Sciatic nerve (tissue), 2 donors: Measurements from ENCODE around the gene SF3B6. TPM values are rescaled to one million over a fixed set of nuclear protein-coding genes. Genes with fewer than 3 reads are reported as not detected.
"Not testable (repeated sequence)": the region's sequence is repeated elsewhere in the genome, so short reads cannot be mapped to it uniquely, and the experiment has no call there.

ENCODE experiments used
- ATAC-seq: fragments of 200-7000 bp; cut with Tn5 transposase; one replicate; pipeline ENCODE4 v1.9.1; 2020; ENCODE audit warnings: mild to moderate bottlenecking, moderate library complexity
- DNase-seq: peaks from one replicate; pipeline ENCODE4 v3.0.0-alpha.2; 2020; ENCODE audit warnings: low spot score
- intact Hi-C: fragments of 100-400 bp; cut with DNase I; formaldehyde crosslinking; loops from one replicate; pipeline ENCODE4 v1.14.2; 2022
- total RNA-seq: library from RNA; stranded (reverse); fragmentation: NEBNext Ultra II Directional; extraction: Animal tissue kit (Norgen Biotek cat#: 25700); gene quantifications from one replicate; pipeline ENCODE4 v1.2.1, GENCODE V29; 2021
- donor health status: DM: no; HTN: no; CAD: no.
- donor health status: DM: no; HTN: no; CAD: no.

The SF3B6 gene
- total RNA-seq, 1 donor from 2014 or later: 62.5 TPM

DNA sequence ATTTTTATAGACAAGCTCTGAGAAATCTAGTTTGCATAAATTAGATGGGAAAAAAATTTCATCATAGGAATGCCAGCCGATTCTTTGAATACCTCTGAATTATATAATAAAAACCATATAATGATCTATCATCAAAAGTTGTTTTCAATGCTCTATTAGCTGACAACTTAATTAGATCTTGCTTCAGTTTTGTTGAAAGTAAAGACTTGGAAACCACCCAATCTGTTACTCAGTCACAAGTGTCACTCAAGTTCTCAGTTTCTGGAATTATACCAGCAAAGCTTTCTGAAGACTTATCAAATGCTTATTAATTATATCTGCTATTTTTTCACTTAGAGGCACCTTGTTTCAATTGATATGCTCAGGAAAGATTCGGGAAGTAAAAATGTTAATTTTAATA, 25.9 kb upstream of the SF3B6 start:
- ATAC-seq (no peak), DNase-seq (no peak)
- intact Hi-C loops: no loop called here

GRCh38 chr2:24100732-24101131, 24.6 kb upstream of the SF3B6 start:
- DNase-seq, ATAC-seq, intact Hi-C loops: not testable (repeated sequence)

DNA sequence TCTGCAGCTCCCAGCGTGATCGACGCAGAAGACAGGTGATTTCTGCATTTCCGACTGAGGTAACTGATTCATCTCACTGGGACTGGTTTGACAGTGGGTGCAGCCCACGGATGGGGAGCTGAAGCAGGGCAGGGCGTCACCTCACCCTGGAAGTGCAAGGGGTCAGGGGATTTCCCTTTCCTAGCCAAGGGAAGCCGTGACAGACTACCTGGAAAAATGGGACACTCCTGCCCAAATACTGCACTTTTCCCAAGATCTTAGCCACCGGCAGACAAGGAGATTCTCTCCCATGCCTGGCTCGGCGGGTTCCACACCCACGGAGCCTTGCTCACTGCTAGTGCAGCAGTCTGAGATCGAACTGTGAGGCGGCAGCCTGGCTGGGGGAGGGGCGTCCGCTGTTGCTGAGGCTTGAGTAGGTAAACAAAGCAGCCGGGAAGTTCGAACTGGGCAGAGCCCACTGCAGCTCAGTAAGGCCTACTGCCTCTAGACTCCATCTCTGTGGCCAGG, 19.1 kb upstream of the SF3B6 start:
- intact Hi-C loops, ATAC-seq, DNase-seq: not testable (repeated sequence)

GRCh38 chr2:24093270-24093669, 17.1 kb upstream of the SF3B6 start:
- ATAC-seq, DNase-seq, intact Hi-C loops: not testable (repeated sequence)

DNA sequence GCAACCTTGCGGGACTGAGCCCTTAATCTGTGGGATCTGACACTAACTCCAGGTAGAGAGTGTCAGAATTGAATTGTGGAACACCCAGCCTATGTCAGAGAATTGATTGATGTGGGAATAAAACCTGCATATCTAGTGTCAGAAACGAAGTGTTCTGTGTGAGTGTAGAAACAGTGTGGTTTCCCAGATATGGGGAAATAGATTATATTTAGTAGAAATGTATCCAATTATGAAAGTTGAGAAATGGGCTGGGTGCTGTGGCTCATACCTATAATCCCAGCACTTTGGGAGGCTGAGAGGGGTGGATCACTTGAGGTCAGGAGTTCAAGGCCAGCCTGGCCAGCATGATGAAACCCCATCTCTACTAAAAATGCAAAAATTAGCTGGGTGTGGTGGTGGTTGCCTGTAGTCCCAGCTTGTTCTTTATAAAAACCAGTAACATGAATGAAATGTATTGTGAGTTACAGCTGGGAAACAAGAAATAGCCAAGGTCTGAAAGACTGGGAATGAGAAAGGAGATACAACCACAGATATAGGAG, 12.8 kb upstream of the SF3B6 start:
- ATAC-seq: no peak
- intact Hi-C loops: loop anchor here (10.0 kb wide), 1 partner anchor 296 kb away; no protein-coding TSS in a partner anchor
- DNase-seq: no peak

- intact Hi-C loops: loop anchor here (10.0 kb wide), 1 partner anchor 298 kb away; no protein-coding TSS in a partner anchor
- ATAC-seq (no peak), DNase-seq (no peak)
These were observed 10.9 kb upstream of the SF3B6 start for GRCh38 chr2:24087032-24087431.

GRCh38 chr2:24086241-24086640, 10.1 kb upstream of the SF3B6 start:
- DNase-seq (no peak), ATAC-seq (no peak)
- intact Hi-C loops: loop anchor here (10.0 kb wide), 1 partner anchor 299 kb away; no protein-coding TSS in a partner anchor

DNA sequence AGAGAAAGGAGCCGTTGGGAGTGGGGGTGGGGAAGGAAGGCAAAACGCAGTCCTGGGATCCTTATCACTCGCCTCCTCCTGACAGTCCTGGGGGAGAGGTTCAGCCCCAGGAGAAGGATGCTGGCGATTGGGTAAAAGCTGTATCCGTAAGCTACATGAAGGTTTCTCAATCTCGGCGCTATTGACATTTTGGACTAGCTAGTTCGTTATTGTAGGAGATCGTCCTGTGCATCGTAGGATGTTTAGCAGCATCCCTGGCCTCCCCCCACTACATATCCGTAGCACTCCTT, 9.0 kb upstream of the SF3B6 start:
- no peak for DNase-seq
- intact Hi-C loops: loop anchor here (2.0 to 10.0 kb wide), 2 partner anchors 158 to 300 kb away; partner anchors contain the start of gene ATAD2B

DNA sequence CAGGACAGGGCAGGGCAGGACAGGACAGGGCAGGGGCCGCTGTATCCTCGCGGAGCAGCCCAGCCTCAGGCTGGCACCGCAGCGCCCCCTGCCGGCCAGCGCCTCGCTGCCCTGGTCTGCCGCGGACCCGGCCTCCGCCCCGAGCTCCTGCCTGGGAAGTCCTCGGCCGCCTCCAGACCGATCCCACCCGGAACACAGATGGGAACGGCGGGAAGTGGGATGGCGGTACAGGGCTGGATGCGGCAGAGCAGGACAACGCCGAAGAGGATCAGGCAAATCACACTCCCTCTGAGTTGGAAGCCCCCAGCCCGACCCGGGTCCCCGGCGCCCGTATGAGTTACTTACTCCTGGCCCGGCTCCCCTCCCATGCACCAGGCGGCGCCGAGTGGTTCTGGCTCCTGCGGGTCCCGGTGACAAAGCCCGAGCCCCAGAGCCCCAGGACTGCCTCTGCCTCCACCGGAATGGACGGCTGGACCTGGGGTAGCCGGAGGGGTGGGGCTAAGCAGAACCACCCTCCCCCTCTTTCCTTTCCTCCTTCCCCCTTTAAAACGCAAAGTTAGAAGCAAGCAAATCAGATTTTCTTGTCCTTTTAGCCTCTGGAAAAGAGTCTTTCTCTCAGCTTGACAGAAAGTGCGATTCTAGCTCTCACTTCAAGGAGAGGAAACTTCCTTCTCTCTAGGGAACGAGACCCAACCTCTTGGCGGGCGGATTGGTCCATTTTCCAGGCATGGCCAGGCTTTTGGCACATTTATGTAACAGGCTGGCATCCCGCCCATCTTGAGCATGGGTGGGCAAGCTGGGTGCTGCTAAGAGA, 8.5 kb upstream of the SF3B6 start, which contains the start of gene TP53I3:
Gene TP53I3, minus strand, starts transcription at position 449 of the 814 bp plus-strand sequence. CDS start 508 bp downstream, outside the sequence.
- DNase-seq: peak; percentile 93
- ATAC-seq: peak; percentile 96
- intact Hi-C loops: loop anchor here (2.0 to 10.0 kb wide), 2 partner anchors 158 to 300 kb away; partner anchors contain the start of gene ATAD2B

More for the DNA sequence above, 9.0 kb upstream of the SF3B6 start:
- peak; percentile 33 for ATAC-seq

DNA sequence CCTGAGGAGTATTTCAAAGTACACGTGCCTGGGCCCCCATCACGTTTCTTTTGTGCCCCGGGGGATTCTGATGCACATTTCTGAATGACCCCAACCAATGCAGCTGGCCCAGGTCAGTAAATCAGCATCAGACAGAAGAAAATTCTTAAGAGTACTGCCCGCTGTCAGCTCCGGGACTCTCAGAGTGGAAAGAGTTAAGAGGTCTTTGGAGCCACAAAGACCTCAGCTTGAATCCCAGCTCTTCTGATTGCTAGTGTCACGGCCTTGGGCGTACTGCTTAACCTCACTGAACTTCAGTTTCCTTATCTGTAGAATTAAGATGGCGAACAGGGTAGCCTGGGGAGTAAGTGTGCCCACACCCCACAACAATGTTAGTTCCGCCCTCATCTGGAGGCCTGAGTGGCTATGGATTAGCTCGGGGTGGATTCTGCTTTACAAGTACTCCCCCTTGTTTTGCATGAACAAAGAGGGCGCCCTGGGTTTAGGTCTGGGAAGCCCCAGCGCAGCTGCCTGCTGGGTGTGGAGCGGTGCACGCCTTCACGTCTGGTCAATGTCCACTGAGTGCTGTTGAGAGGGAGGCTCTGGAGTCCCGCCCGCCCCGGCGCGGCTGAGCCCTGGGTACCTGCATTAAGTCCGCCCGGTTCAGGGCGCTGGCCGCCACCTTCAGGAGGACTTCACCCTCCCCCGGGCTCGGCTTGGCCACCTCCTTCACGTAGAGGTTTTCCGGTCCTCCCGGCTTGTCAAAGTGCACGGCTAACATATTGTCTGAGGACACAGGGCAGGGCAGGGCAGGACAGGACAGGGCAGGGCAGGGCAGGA, 7.7 kb upstream of the SF3B6 start:
- DNase-seq: no peak
- intact Hi-C loops: loop anchor here (2.0 to 10.0 kb wide), 2 partner anchors 157 to 301 kb away; partner anchors contain the start of gene ATAD2B

GRCh38 chr2:24082787-24083566, 6.9 kb upstream of the SF3B6 start:
- intact Hi-C loops: loop anchor here (10.0 kb wide), 1 partner anchor 302 kb away; no protein-coding TSS in a partner anchor
- DNase-seq (no peak), ATAC-seq (no peak)

More for the DNA sequence above, 7.7 kb upstream of the SF3B6 start:
- peak; percentile 69 for ATAC-seq

DNA sequence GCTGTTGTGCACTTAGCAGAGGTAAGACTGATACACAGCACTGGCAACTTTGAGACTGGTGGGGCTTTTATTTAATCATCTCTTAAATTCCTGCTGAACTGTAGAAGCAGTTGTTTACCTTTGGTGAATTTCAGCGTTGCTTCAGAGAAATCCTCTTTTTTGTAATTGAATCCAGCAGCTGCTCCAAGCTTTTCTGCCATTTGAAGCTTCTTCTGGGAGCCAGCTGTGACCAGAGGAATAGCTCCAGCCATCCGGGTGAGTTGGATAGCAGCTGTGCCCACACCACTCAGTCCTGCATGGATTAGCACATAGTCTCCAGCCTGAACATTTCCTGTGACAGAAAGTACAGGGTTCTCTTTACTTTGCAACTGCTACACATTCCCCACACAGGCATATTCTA, 4.6 kb upstream of the SF3B6 start:
- intact Hi-C loops: loop anchor here (10.0 kb wide), 1 partner anchor 304 kb away; no protein-coding TSS in a partner anchor
- no peak for DNase-seq
- no peak for ATAC-seq

GRCh38 chr2:24077879-24078278, 1.8 kb upstream of the SF3B6 start:
- ATAC-seq: no peak
- intact Hi-C loops: loop anchor here (10.0 kb wide), 1 partner anchor 1293 kb away; no protein-coding TSS in a partner anchor

GRCh38 chr2:24077535-24077877, 1.4 kb upstream of the SF3B6 start:
- DNase-seq: no peak
- no peak for ATAC-seq

More at GRCh38 chr2:24077879-24078278, 1.8 kb upstream of the SF3B6 start:
- DNase-seq: no peak

DNA sequence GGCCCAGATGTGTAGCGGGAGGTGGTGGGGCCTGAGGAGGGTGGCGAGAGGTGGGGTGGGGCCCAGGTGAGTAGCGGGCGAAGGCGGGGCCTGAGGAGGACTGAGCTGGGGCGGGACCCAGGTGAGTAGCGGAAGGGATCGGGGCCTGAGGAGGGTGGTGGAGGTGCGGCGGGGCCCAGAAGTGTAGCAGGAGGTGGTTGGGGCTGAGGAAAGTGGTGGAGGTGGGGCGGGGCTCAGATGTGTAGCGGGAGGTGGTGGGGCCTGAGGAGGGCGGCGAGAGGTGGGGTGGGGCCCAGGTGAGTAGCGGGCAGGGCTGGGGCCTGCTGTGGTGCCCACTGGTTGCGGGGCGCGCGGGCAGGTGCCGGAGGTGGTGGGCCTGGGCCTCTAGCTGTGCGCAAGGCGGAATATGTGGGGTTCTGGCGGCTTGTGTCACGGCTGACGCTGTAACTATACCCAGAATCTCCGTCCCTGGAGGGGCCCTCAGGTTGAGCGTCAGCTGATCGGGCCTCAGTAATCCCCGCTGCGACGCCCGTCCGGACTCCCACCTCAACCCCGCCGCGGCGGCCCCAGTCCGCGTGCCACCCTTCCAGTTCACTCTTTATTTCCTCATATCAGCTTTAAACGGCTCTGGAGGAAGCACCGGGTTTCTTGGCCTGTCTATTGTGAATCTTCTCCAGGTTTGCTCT, 866 bp upstream of the SF3B6 start:
- DNase-seq (no peak), ATAC-seq (peak; percentile 6)
- intact Hi-C loops: loop anchor here (10.0 kb wide), 1 partner anchor 1292 kb away; no protein-coding TSS in a partner anchor

More at GRCh38 chr2:24077535-24077877, 1.4 kb upstream of the SF3B6 start:
- intact Hi-C loops: loop anchor here (10.0 kb wide), 1 partner anchor 1293 kb away; no protein-coding TSS in a partner anchor

DNA sequence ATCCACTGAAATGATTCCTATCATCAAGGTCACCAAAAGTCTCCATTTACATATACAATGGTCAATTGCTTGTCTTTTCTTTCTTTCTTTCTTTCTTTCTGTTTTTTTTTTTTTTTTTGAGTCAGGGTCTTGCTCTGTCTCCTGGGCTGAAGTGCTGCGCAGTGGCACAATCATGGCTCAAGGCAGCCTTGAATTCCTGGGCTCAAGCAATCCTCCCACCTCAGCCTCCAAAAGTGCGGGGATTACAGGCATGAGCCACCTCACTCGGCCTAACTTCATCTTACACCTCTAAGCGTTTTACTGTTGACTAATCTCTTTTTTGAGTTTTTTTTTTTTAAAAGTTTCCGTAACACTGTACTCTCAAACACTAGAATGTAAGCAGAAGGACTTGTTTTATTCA, 867 bp downstream of the SF3B6 start:
- intact Hi-C loops: loop anchor here (10.0 kb wide), 1 partner anchor 1290 kb away; no protein-coding TSS in a partner anchor
- ATAC-seq (no peak), DNase-seq (no peak)

DNA sequence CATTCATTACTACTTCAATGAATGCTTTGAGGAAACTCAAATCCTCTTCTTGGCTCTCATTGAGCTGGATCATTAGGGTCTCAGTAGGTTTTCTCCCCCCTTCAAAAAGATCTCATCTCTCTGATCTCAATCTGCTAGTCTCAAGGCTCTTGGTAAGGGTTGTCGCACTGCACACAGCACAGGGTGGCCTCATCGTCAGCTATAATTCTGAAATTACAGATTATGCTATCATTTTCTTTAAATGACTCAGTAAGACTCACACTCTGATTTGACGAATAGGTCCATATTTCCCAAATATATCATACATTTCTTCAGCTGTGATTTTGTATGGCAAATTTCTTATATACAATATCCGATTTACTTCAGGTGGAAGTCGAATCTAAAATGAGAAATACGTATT, 2.3 kb downstream of the SF3B6 start:
- intact Hi-C loops: loop anchor here (10.0 kb wide), 1 partner anchor 1289 kb away; no protein-coding TSS in a partner anchor
- ATAC-seq: no peak
- no peak for DNase-seq
